Nephron progenitor cell (in vitro differentiated cells): ENCODE data around the gene NOL6.

Experiments
- DNase-seq: peaks from one replicate; pipeline ENCODE4 v3.0.0; 2021
- H3K27ac Mint-ChIP-seq: 2 replicates; pipeline ENCODE4 v1.8.0; 2021; ENCODE audit warnings: mild to moderate bottlenecking, moderate library complexity, mixed read lengths
- H3K27me3 Mint-ChIP-seq: 2 replicates; pipeline ENCODE4 v1.8.0; 2021; ENCODE audit warnings: mild to moderate bottlenecking, low read depth, mixed read lengths; ENCODE audit not compliant: poor library complexity
- H3K36me3 Mint-ChIP-seq: 2 replicates; pipeline ENCODE4 v1.8.0; 2021; ENCODE audit warnings: low read depth, mixed read lengths
- H3K4me1 Mint-ChIP-seq: 2 replicates; pipeline ENCODE4 v1.8.0; 2021; ENCODE audit warnings: mixed read lengths
- H3K4me3 Mint-ChIP-seq: 2 replicates; pipeline ENCODE4 v1.8.0; 2021; ENCODE audit warnings: mild to moderate bottlenecking, moderate library complexity, mixed read lengths
- H3K9me3 Mint-ChIP-seq: 2 replicates; pipeline ENCODE4 v1.8.0; 2021; ENCODE audit warnings: mild to moderate bottlenecking, moderate library complexity, mixed read lengths
- TF ChIP-seq, protein P1 (sequence below): fragments of 200-600 bp; sonication (generic); IDR thresholded peaks from 2 replicates; pipeline ENCODE4 v1.5.0; 2021; ENCODE audit warnings: antibody characterized with exemption

Gene NOL6

DNA sequence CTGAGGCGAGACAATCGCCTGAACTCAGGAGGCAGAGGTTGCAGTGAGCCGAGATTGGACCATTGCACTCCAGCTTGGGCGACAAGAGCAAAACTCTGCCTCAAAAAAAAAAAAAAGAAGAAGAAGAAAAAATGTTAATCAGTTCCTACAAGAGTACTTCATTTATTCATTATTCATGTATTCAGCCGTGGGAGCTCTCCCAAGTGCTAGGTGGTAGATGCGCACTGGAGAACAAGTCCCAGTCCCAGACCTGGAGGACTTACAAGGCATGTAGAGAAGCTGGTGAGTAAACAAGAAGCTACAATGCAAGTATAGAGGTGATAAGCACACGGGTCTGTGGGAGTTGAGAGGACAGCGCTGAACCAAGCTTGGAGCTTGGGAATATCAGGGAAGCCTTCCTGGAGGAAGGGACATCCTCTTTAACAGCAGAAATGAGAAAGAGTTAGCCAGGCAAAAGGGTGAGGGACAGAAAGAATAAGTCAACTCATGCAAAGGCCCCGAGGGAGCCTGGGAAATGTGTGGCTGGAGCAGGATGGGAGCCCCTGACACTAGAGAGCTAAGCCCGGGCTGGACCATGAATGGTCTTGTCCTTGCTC is 53.9 kb downstream of the NOL6 start:
- no peak for DNase-seq
- no peaks in the 10 kb centered on the region for H3K36me3 Mint-ChIP-seq
- H3K27me3 Mint-ChIP-seq = peaks cover 30% of the 10 kb centered on the region
- H3K27ac Mint-ChIP-seq = no peak overlapping the region
- H3K9me3 Mint-ChIP-seq = peaks cover 5% of the 10 kb centered on the region
- no peak overlapping the region for H3K4me3 Mint-ChIP-seq
- H3K4me1 Mint-ChIP-seq = peaks cover 20% of the 10 kb centered on the region
- TF ChIP-seq, protein P1, sequence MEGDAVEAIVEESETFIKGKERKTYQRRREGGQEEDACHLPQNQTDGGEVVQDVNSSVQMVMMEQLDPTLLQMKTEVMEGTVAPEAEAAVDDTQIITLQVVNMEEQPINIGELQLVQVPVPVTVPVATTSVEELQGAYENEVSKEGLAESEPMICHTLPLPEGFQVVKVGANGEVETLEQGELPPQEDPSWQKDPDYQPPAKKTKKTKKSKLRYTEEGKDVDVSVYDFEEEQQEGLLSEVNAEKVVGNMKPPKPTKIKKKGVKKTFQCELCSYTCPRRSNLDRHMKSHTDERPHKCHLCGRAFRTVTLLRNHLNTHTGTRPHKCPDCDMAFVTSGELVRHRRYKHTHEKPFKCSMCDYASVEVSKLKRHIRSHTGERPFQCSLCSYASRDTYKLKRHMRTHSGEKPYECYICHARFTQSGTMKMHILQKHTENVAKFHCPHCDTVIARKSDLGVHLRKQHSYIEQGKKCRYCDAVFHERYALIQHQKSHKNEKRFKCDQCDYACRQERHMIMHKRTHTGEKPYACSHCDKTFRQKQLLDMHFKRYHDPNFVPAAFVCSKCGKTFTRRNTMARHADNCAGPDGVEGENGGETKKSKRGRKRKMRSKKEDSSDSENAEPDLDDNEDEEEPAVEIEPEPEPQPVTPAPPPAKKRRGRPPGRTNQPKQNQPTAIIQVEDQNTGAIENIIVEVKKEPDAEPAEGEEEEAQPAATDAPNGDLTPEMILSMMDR = no peak

DNA sequence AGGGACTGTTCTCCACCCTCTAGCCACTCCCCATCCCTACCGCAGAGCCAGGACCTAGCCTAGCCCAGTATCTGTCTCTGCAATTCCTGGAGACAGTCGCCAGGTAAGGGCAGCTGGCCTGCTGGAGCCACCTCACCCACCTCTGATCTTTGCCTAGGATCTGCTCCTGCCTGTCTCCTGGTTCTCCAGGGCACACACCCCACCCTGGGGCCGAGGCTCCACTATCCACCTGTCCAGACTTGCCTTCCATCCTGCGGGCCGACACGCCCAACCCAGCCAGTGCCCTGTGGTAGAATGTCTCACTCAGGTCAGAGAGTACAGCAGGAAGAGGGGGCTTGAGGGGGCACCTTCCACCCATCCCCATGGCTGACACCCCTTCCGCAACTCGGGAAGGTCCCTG is 55.6 kb downstream of the NOL6 start:
- Mint-ChIP-seq H3K9me3 (no peaks in the 10 kb centered on the region), H3K27ac (no peak overlapping the region), H3K36me3 (no peaks in the 10 kb centered on the region), H3K4me3 (no peak overlapping the region), H3K27me3 (peaks cover 36% of the 10 kb centered on the region), H3K4me1 (peaks cover 34% of the 10 kb centered on the region)
- no peak for DNase-seq
- TF ChIP-seq, protein P1 = no peak

DNA sequence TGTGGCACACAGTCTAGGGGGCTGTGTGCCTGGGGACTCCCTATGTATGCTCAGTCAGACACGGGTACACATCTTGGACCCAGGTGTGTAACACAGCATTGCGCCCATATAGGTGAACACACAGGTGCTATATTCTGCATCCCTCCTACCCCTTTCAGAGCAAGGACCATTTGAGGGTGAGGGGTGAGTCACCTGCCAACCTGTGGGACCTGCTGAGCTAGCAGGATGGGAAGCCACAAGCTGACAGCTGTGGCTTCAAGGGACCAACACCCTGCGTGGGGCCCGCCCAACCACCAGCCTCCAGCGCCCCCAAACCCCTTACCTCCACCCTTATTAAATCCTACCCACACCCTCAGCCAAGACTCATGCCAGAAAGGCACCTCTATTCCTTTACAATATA is 56.7 kb downstream of the NOL6 start:
- Mint-ChIP-seq H3K4me1 (peaks cover 34% of the 10 kb centered on the region), H3K9me3 (no peaks in the 10 kb centered on the region), H3K27ac (no peak overlapping the region), H3K27me3 (peaks cover 36% of the 10 kb centered on the region), H3K36me3 (no peaks in the 10 kb centered on the region), H3K4me3 (no peak overlapping the region)
- no peak for DNase-seq
- TF ChIP-seq, protein P1 = no peak

DNA sequence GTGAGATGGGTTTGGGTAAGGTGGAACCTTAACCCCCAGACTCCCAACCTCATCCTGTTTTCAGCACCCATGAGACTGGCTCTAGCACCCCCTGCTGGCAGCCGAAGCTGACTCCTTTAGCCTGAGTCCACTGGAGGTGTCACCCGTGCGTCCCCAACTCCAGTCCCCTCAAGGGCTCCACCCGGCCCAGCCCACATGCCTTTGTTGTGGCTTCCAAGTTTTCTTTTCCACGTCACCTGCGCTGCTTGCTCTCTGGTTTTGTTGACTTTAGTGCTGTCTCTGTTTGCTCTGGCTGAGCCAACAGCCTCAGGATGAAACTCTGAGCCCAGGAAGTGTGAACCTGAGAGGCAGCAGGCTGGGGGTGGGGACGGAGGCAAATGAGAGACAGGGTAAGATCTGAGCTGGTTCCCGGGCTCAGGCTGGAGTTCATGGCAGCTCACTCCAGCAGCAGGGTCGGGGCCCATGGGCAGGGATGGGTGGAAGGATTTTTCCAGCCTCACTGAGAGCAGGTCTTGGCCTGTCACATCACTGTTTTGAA is 58.2 kb downstream of the NOL6 start:
- Mint-ChIP-seq H3K27me3 (peaks cover 31% of the 10 kb centered on the region), H3K27ac (no peak overlapping the region), H3K4me3 (no peak overlapping the region), H3K4me1 (peaks cover 34% of the 10 kb centered on the region), H3K36me3 (no peaks in the 10 kb centered on the region), H3K9me3 (no peaks in the 10 kb centered on the region)
- peak; percentile 80 for DNase-seq
- TF ChIP-seq, protein P1 = peak; percentile 58

DNA sequence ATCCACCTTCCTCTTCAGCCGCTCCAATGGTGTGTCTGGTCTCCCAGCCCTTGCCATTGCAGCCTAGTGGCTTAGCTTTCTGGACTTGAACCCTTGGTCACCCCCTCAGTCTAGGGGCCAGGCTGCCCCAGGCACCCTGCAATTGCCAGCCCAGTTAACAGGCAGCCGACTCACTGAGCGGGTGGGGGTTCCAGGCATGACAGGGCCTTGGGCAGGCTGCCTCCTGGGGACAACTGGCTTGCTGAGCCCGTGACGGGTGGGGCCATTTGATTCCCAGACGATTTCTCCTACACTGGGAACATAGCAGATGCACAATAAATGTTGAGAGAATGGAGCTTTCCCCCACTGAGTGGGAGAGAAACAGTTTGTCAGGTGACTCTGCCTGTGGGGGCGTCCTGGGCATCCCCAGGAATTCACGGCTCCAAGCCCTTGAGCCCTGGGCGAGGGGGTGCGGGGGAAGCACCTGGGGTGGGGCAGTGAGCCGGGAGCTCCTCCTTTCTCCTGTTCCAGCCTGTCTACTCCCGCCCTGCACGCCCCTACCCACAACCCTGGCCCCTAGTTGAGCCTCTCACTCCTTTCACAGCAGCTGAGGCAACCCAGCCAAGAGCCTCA is 58.7 kb downstream of the NOL6 start:
- Mint-ChIP-seq H3K27me3 (peaks cover 26% of the 10 kb centered on the region), H3K9me3 (no peaks in the 10 kb centered on the region), H3K4me1 (peaks cover 34% of the 10 kb centered on the region), H3K4me3 (no peak overlapping the region), H3K27ac (no peak overlapping the region), H3K36me3 (no peaks in the 10 kb centered on the region)
- no peak for DNase-seq
- TF ChIP-seq, protein P1 = no peak

DNA sequence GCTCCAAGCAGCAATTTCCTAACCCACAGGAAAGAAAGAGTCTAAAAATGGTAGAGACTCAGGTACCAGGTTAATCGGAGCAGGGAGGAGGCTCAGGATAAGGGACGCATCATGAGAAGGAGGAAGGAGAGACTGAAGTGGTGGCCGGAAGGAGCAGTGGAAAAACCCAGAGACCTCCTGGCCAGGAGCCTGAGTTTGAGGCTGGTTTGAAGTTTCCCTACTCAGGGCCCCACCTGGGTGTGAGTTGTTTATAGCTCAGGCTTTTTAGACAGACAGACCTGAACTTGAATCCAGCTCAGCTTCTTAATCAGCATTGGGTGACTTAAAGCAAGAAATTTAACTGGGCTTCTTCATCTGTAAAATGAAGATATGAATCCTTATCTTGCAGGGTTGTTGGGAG is 59.5 kb downstream of the NOL6 start:
- H3K27ac Mint-ChIP-seq = peak overlapping the region; percentile 79
- no peak for DNase-seq
- TF ChIP-seq, protein P1 = no peak
- no peaks in the 10 kb centered on the region for H3K9me3 Mint-ChIP-seq
- H3K27me3 Mint-ChIP-seq = peaks cover 28% of the 10 kb centered on the region
- peaks cover 34% of the 10 kb centered on the region for H3K4me1 Mint-ChIP-seq
- H3K36me3 Mint-ChIP-seq = no peaks in the 10 kb centered on the region
- no peak overlapping the region for H3K4me3 Mint-ChIP-seq
